Measurements from ENCODE around the gene EPC2. TPM values are rescaled to one million over a fixed set of nuclear protein-coding genes. Genes with fewer than 3 reads are reported as not detected.

Gene EPC2
- total RNA-seq, 1 donor from 2014 or later, result 39.3 TPM

DNA sequence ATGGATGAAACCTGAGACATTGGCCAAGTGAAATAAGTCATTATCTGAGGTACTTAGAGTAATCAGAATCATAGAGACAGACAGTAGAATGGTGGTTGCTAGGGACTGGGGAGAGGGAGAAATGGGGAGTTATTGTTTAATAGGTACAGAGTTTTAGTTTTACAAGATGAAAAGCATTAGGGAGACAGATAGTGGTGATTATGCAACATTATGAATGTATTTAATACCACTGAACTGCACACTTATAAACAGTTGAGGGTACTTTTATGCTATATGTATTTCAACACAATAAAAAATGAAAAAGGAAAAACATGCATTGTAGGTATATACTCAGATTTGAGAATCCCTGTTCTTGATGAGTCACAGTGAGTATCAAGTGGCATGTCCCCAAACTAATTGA lies 59.7 kb downstream of the EPC2 start:
- no peak overlapping the region for H3K27ac Mint-ChIP-seq
- no peaks in the 10 kb centered on the region for H3K4me1 Mint-ChIP-seq
- peaks cover 80% of the 10 kb centered on the region for H3K36me3 Mint-ChIP-seq
- no peaks in the 10 kb centered on the region for H3K27me3 Mint-ChIP-seq (ENCODE audit: insufficient read depth, low read depth)
- H3K4me3 ChIP-seq, result no peak overlapping the region
- no peak overlapping the region for H2AFZ ChIP-seq (replicated peaks)
- no peak overlapping the region for H3K4me3 Mint-ChIP-seq
- TF ChIP-seq EZH2 (IDR thresholded peaks at IDR 0.05) (no peak), EZH2phosphoT487 (IDR thresholded peaks at IDR 0.05) (no peak), CTCF (IDR thresholded peaks at IDR 0.05) (no peak)
- H3K9ac ChIP-seq, result no peak overlapping the region
- H3K36me3 ChIP-seq, result peaks cover 46% of the 10 kb centered on the region
- H3F3A ChIP-seq (ENCODE audit: low read depth), result no peaks in the 10 kb centered on the region
- no peaks in the 10 kb centered on the region for H3K4me1 ChIP-seq
- H3K9me3 ChIP-seq (ENCODE audit: low read depth), result peaks cover 21% of the 10 kb centered on the region
- no peaks in the 10 kb centered on the region for H3K27me3 ChIP-seq
- no peaks in the 10 kb centered on the region for H4K20me1 ChIP-seq (ENCODE audit: low read depth)
- H3K79me2 ChIP-seq (ENCODE audit: low read depth), result peaks cover 60% of the 10 kb centered on the region
- DNase-seq (ENCODE audit: low spot score), result no peak
- peaks cover 84% of the 10 kb centered on the region for H3K9me3 Mint-ChIP-seq
- H3K4me2 ChIP-seq, result no peak overlapping the region
- H3K27ac ChIP-seq, result no peak overlapping the region

DNA sequence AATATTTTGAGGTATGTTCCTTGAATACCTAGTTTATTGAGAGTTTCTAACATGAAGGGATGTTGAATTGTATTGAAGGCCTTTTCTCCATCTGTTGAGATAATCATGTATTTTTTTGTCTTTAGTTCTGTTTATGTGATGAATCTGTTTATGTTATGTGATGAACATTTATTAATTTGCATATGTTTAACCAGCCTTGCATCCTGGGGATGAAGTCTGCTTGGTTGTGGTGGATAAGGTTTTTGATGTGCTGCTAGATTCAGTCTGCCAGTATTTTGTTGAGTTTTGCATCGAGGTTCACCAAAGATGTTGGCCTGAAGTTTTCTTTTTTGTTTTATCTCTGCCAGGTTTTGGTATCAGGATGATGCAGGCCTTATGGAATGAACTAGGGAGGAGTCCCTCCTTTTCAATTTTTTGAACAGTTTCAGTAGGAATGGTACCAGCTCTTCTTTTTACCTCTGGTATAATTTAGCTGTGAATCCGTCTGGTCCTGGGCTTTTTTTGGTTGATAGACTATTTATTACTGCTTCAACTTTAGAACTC lies 71.9 kb downstream of the EPC2 start:
- no peaks in the 10 kb centered on the region for H3K4me1 Mint-ChIP-seq
- peaks cover 63% of the 10 kb centered on the region for H3K9me3 Mint-ChIP-seq
- no peak for DNase-seq (ENCODE audit: low spot score)
- Histone ChIP-seq H3K27ac (no peak overlapping the region), H3K79me2 (ENCODE audit: low read depth) (peaks cover 100% of the 10 kb centered on the region), H3F3A (ENCODE audit: low read depth) (no peaks in the 10 kb centered on the region), H3K4me3 (no peak overlapping the region), H3K27me3 (no peaks in the 10 kb centered on the region), H3K36me3 (peaks cover 6% of the 10 kb centered on the region), H4K20me1 (ENCODE audit: low read depth) (no peaks in the 10 kb centered on the region), H2AFZ (replicated peaks) (no peak overlapping the region), H3K9ac (no peak overlapping the region), H3K4me2 (no peak overlapping the region), H3K4me1 (no peaks in the 10 kb centered on the region), H3K9me3 (ENCODE audit: low read depth) (no peaks in the 10 kb centered on the region)
- no peak overlapping the region for H3K27ac Mint-ChIP-seq
- no peak overlapping the region for H3K4me3 Mint-ChIP-seq
- no peak for TF ChIP-seq EZH2 (IDR thresholded peaks at IDR 0.05)
- no peak for TF ChIP-seq CTCF (IDR thresholded peaks at IDR 0.05)
- TF ChIP-seq EZH2phosphoT487 (IDR thresholded peaks at IDR 0.05), result no peak
- peaks cover 53% of the 10 kb centered on the region for H3K36me3 Mint-ChIP-seq
- no peaks in the 10 kb centered on the region for H3K27me3 Mint-ChIP-seq (ENCODE audit: insufficient read depth, low read depth)

GRCh38 chr2:148718039-148718438 lies 73.5 kb downstream of the EPC2 start:
- Histone ChIP-seq H3K4me3 (no peak overlapping the region), H3K36me3 (peaks cover 6% of the 10 kb centered on the region), H3K27ac (no peak overlapping the region), H3K9ac (no peak overlapping the region), H3K27me3 (no peaks in the 10 kb centered on the region), H3K4me1 (peaks cover 15% of the 10 kb centered on the region), H3K9me3 (ENCODE audit: low read depth) (no peaks in the 10 kb centered on the region), H3F3A (ENCODE audit: low read depth) (peaks cover 5% of the 10 kb centered on the region), H3K79me2 (ENCODE audit: low read depth) (peaks cover 100% of the 10 kb centered on the region), H2AFZ (replicated peaks) (no peak overlapping the region), H3K4me2 (no peak overlapping the region), H4K20me1 (ENCODE audit: low read depth) (peaks cover 9% of the 10 kb centered on the region)
- Mint-ChIP-seq H3K36me3 (peaks cover 54% of the 10 kb centered on the region), H3K9me3 (peaks cover 60% of the 10 kb centered on the region), H3K27ac (no peak overlapping the region), H3K4me1 (no peaks in the 10 kb centered on the region), H3K4me3 (no peak overlapping the region), H3K27me3 (ENCODE audit: insufficient read depth, low read depth) (no peaks in the 10 kb centered on the region)
- TF ChIP-seq CTCF (IDR thresholded peaks at IDR 0.05) (no peak), EZH2phosphoT487 (IDR thresholded peaks at IDR 0.05) (no peak), EZH2 (IDR thresholded peaks at IDR 0.05) (no peak)
- DNase-seq (ENCODE audit: low spot score), result no peak
